Neural cell (in vitro differentiated cells): ENCODE results near the gene XIAP. TPM values are rescaled to one million over a fixed set of nuclear protein-coding genes. Genes with fewer than 3 reads are reported as not detected.

Experiments
- H2AFZ ChIP-seq: fragments of 200-600, 300-800 bp; sonication (generic), shearing (Covaris generic); 2 replicates; pipeline ENCODE4 v1.6.0; 2014; ENCODE audit warnings: low read depth, mild to moderate bottlenecking, antibody characterized with exemption, low read length, moderate library complexity
- H3F3A ChIP-seq: fragments of 200-600 bp; shearing (Covaris generic); 2 replicates; pipeline ENCODE4 v1.6.1; 2016; ENCODE audit warnings: mild to moderate bottlenecking, moderate library complexity, mixed read lengths, antibody characterized with exemption, low read length; ENCODE audit not compliant: insufficient read depth, poor library complexity, severe bottlenecking
- H3K27ac ChIP-seq: fragments of 200-600, 300-800 bp; sonication (generic), shearing (Covaris generic); 2 replicates; pipeline ENCODE4 v1.5.1; 2014; ENCODE audit warnings: mild to moderate bottlenecking, low read length, moderate library complexity
- H3K27me3 ChIP-seq: fragments of 300-800, 200-600 bp; sonication (generic), shearing (Covaris generic); 2 replicates; pipeline ENCODE4 v1.6.0; 2014; ENCODE audit warnings: mild to moderate bottlenecking, low read depth, low read length, moderate library complexity; ENCODE audit not compliant: insufficient read depth
- H3K36me3 ChIP-seq: fragments of 300-800, 200-600 bp; sonication (generic), shearing (Covaris generic); 2 replicates; pipeline ENCODE4 v1.5.1; 2014; ENCODE audit warnings: mild to moderate bottlenecking, antibody characterized with exemption, low read length, moderate library complexity; ENCODE audit not compliant: insufficient read depth
- H3K4me2 ChIP-seq: fragments of 300-800, 200-600 bp; sonication (generic), shearing (Covaris generic); 2 replicates; pipeline ENCODE4 v1.6.0; 2014; ENCODE audit warnings: mild to moderate bottlenecking, low read length
- H3K4me3 ChIP-seq: fragments of 300-800, 200-600 bp; sonication (generic), shearing (Covaris generic); 2 replicates; pipeline ENCODE4 v1.5.1; 2014; ENCODE audit warnings: mild to moderate bottlenecking, low read length, moderate library complexity
- H3K79me2 ChIP-seq: fragments of 200-600 bp; shearing (Covaris generic); replicated peaks from 2 replicates; pipeline ENCODE4 v1.6.0; 2014; ENCODE audit warnings: mild to moderate bottlenecking, low read length, moderate library complexity; ENCODE audit not compliant: insufficient read depth
- H3K9ac ChIP-seq: fragments of 300-800, 200-600 bp; sonication (generic), shearing (Covaris generic); 2 replicates; pipeline ENCODE4 v1.6.1; 2016; ENCODE audit warnings: mild to moderate bottlenecking, low read length, mixed read lengths
- H3K9me2 ChIP-seq: fragments of 200-600 bp; shearing (Covaris generic); 2 replicates; pipeline ENCODE4 v1.6.1; 2016; ENCODE audit warnings: mild to moderate bottlenecking, low read length, mixed read lengths; ENCODE audit not compliant: insufficient read depth
- H3K9me3 ChIP-seq: fragments of 200-600, 300-800 bp; sonication (generic), shearing (Covaris generic); 2 replicates; pipeline ENCODE4 v1.6.1; 2016; ENCODE audit warnings: mild to moderate bottlenecking, mixed run types, low read length, moderate library complexity, mixed read lengths
- H4K20me1 ChIP-seq: fragments of 200-600 bp; shearing (Covaris generic); 2 replicates; pipeline ENCODE4 v1.6.1; 2016; ENCODE audit warnings: mild to moderate bottlenecking, mixed run types; ENCODE audit not compliant: insufficient read depth
- CTCF ChIP-seq: fragments of 450-650 bp; IDR thresholded peaks from 2 replicates; pipeline ENCODE4 v1.5.1; 2014; ENCODE audit warnings: antibody characterized with exemption, mild to moderate bottlenecking, moderate library complexity; ENCODE audit not compliant: poor library complexity, severe bottlenecking
- EP300 ChIP-seq: fragments of 450-650 bp; conservative IDR thresholded peaks from 2 replicates; pipeline ENCODE4 v1.6.1; 2014; ENCODE audit warnings: antibody characterized with exemption, mild to moderate bottlenecking, moderate library complexity; ENCODE audit not compliant: poor library complexity, severe bottlenecking
- EZH2 ChIP-seq: fragments of 200-600, 300-800 bp; shearing (Covaris generic), sonication (generic); IDR thresholded peaks from 2 replicates; pipeline ENCODE4 v1.6.1; 2014; ENCODE audit warnings: antibody characterized with exemption, low read length, borderline replicate concordance, mild to moderate bottlenecking; ENCODE audit not compliant: insufficient read depth, poor library complexity, severe bottlenecking
- MXI1 ChIP-seq: fragments of 450-650 bp; conservative IDR thresholded peaks from 2 replicates; pipeline ENCODE4 v1.6.1; 2014; ENCODE audit warnings: antibody characterized with exemption, mild to moderate bottlenecking; ENCODE audit not compliant: poor library complexity, severe bottlenecking
- POLR2AphosphoS5 ChIP-seq: IDR thresholded peaks from 2 replicates; pipeline ENCODE4 v1.6.1; 2012
- RAD21 ChIP-seq: fragments of 450-650 bp; conservative IDR thresholded peaks from 2 replicates; pipeline ENCODE4 v1.6.1; 2014; ENCODE audit warnings: antibody characterized with exemption, mild to moderate bottlenecking, moderate library complexity
- SMC3 ChIP-seq: fragments of 450-650 bp; conservative IDR thresholded peaks from 2 replicates; pipeline ENCODE4 v1.6.1; 2014; ENCODE audit warnings: antibody characterized with exemption, mild to moderate bottlenecking, moderate library complexity; ENCODE audit not compliant: poor library complexity
- TAF1 ChIP-seq: IDR thresholded peaks from 2 replicates; pipeline ENCODE4 v1.6.1; 2012; ENCODE audit warnings: low read depth
- polyA plus RNA-seq: library from polyadenylated mRNA; depleted of rRNA; stranded (reverse); fragments of >200 nt; gene quantifications from 2 replicates; pipeline ENCODE4 v1.2.3, GENCODE V29; 2014
- TF ChIP-seq, protein P1 (sequence below): IDR thresholded peaks from 2 replicates; pipeline ENCODE4 v1.6.1; 2012; ENCODE audit warnings: borderline replicate concordance

XIAP gene
- polyA plus RNA-seq, 1 donor from 2014 or later = 26.6 TPM

- Histone ChIP-seq H3K4me2 (no peak overlapping the region), H3K79me2 (no peaks in the 10 kb centered on the region), H4K20me1 (no peaks in the 10 kb centered on the region), H3K9ac (no peak overlapping the region), H3K9me2 (no peaks in the 10 kb centered on the region), H2AFZ (no peak overlapping the region), H3K9me3 (no peaks in the 10 kb centered on the region), H3K27me3 (no peaks in the 10 kb centered on the region), H3K4me3 (no peak overlapping the region), H3F3A (no peaks in the 10 kb centered on the region), H3K27ac (no peak overlapping the region), H3K36me3 (no peaks in the 10 kb centered on the region)
- TF ChIP-seq MXI1 (no peak), EP300 (no peak), POLR2AphosphoS5 (no peak), CTCF (no peak), EZH2 (no peak), TAF1 (no peak), SMC3 (no peak), RAD21 (no peak)
- TF ChIP-seq, protein P1, sequence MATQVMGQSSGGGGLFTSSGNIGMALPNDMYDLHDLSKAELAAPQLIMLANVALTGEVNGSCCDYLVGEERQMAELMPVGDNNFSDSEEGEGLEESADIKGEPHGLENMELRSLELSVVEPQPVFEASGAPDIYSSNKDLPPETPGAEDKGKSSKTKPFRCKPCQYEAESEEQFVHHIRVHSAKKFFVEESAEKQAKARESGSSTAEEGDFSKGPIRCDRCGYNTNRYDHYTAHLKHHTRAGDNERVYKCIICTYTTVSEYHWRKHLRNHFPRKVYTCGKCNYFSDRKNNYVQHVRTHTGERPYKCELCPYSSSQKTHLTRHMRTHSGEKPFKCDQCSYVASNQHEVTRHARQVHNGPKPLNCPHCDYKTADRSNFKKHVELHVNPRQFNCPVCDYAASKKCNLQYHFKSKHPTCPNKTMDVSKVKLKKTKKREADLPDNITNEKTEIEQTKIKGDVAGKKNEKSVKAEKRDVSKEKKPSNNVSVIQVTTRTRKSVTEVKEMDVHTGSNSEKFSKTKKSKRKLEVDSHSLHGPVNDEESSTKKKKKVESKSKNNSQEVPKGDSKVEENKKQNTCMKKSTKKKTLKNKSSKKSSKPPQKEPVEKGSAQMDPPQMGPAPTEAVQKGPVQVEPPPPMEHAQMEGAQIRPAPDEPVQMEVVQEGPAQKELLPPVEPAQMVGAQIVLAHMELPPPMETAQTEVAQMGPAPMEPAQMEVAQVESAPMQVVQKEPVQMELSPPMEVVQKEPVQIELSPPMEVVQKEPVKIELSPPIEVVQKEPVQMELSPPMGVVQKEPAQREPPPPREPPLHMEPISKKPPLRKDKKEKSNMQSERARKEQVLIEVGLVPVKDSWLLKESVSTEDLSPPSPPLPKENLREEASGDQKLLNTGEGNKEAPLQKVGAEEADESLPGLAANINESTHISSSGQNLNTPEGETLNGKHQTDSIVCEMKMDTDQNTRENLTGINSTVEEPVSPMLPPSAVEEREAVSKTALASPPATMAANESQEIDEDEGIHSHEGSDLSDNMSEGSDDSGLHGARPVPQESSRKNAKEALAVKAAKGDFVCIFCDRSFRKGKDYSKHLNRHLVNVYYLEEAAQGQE = no peak
Observed at GRCh38 chrX:123876844-123877243, 17.0 kb downstream of the XIAP start.

- H4K20me1 ChIP-seq = no peaks in the 10 kb centered on the region
Observed at GRCh38 chrX:123878252-123878721, 18.4 kb downstream of the XIAP start.

More at GRCh38 chrX:123878252-123878721, 18.4 kb downstream of the XIAP start:
- Histone ChIP-seq H3K27me3 (no peaks in the 10 kb centered on the region), H3K9me2 (no peaks in the 10 kb centered on the region), H3K36me3 (no peaks in the 10 kb centered on the region), H3K4me3 (no peak overlapping the region), H3K9ac (no peak overlapping the region), H3K9me3 (no peaks in the 10 kb centered on the region), H3F3A (no peaks in the 10 kb centered on the region), H3K27ac (no peak overlapping the region), H3K4me2 (no peak overlapping the region), H3K79me2 (no peaks in the 10 kb centered on the region), H2AFZ (no peak overlapping the region)
- no peak for TF ChIP-seq SMC3
- no peak for TF ChIP-seq CTCF
- no peak for TF ChIP-seq EP300
- TF ChIP-seq, protein P1 = no peak
- TF ChIP-seq EZH2 = no peak
- no peak for TF ChIP-seq POLR2AphosphoS5
- TF ChIP-seq TAF1 = no peak
- no peak for TF ChIP-seq MXI1
- TF ChIP-seq RAD21 = no peak
